Sigmoid colon (tissue), 7 donors: ENCODE measurements around the gene TRAM2. TPM values are rescaled to one million over a fixed set of nuclear protein-coding genes. Genes with fewer than 3 reads are reported as not detected.

Experiments
- DNase-seq: peaks from one replicate; pipeline ENCODE4 v3.0.0-alpha.2; 2019
- H3K27ac ChIP-seq, 4 donors: fragments of 200-600 bp; sonication (generic); one replicate each; pipeline ENCODE4 v1.5.1; 2016 to 2019; ENCODE audit warnings: mild to moderate bottlenecking in 1 of 4
- H3K27me3 ChIP-seq, 3 donors: fragments of 200-600 bp; sonication (generic); one replicate each; pipeline ENCODE4 v1.5.1; 2019; ENCODE audit warnings: mild to moderate bottlenecking in 1 of 3
- H3K36me3 ChIP-seq, 4 donors: fragments of 200-600 bp; sonication (generic); one replicate each; pipeline ENCODE4 v1.5.1; 2016 to 2019
- H3K4me1 ChIP-seq, 4 donors: fragments of 200-600 bp; sonication (generic); one replicate each; pipeline ENCODE4 v1.5.1; 2017 to 2019
- H3K4me3 ChIP-seq, 4 donors: fragments of 200-600 bp; sonication (generic); one replicate each; pipeline ENCODE4 v1.5.1; 2017 to 2019; ENCODE audit warnings: mild to moderate bottlenecking in 2 of 4, moderate library complexity in 1 of 4
- H3K9me3 ChIP-seq, 4 donors: fragments of 200-600 bp in 3 of 4; sonication (generic) in 3 of 4; one replicate each; pipeline versions ENCODE4 v1.5.1 to v1.6.1; 2013 to 2019
- CTCF ChIP-seq, 4 experiments: fragments of 450-650 bp in 3 of 4; fragments of 200-600 bp in 1 of 4; IDR thresholded peaks; one replicate each; pipeline ENCODE4 v1.5.1; 2016 to 2019; ENCODE audit warnings: antibody characterized with exemption in 4 of 4, mild to moderate bottlenecking in 3 of 4, moderate library complexity in 2 of 4
- EP300 ChIP-seq, 4 donors: sonication (generic); formaldehyde crosslinking; IDR thresholded peaks; one replicate each; pipeline ENCODE4 v1.6.1; 2017; ENCODE audit warnings: antibody characterized with exemption in 4 of 4
- POLR2A ChIP-seq, 2 donors: fragments of 450-650 bp; IDR thresholded peaks; one replicate each; pipeline ENCODE4 v1.6.1; 2016; ENCODE audit warnings: antibody characterized with exemption in 2 of 2, mild to moderate bottlenecking in 2 of 2, moderate library complexity in 2 of 2
- POLR2AphosphoS5 ChIP-seq, 4 donors: sonication (generic); formaldehyde crosslinking; IDR thresholded peaks; one replicate each; pipeline ENCODE4 v1.6.1; 2017; ENCODE audit warnings: antibody characterized with exemption in 4 of 4
- WGBS, 2 donors: extraction: QIAGEN DNeasy Blood & Tissue Kit; methylation state at CpG; one replicate each; pipeline ENCODE4 v1.1.7; 2013; 5-methylcytosine and 5-hydroxymethylcytosine counted together
- intact Hi-C: fragments of 100-400 bp; cut with DNase I; formaldehyde crosslinking; loops from one replicate; pipeline ENCODE4 v1.15.1; 2023
- polyA plus RNA-seq, 3 donors: library from polyadenylated mRNA; stranded (reverse); fragments of 200-250 nt; gene quantifications; one replicate each; pipeline ENCODE4 v1.2.3, GENCODE V29; 2013
- total RNA-seq, 4 donors: library from RNA; depleted of rRNA; stranded (reverse); fragments of >200 nt; gene quantifications; one replicate each; pipeline ENCODE4 v1.1.0, GENCODE V29; 2016
- donor health status: healthy with polysubstance abuse.
- donor health status: Bipolar disorder and iron deficiency.
- donor health status: healthy.

Gene TRAM2
- total and polyA plus RNA-seq, 7 donors: 1.8 to 15.0 (median 10.7) TPM

- intact Hi-C loops: loop anchor here (5.0 kb wide), 1 partner anchor 148 kb away; no protein-coding TSS in a partner anchor
- H3K27me3 ChIP-seq: no peaks in the 10 kb centered on the region
- no peaks in the 10 kb centered on the region for H3K9me3 ChIP-seq
- H3K36me3 ChIP-seq: peaks cover 0 to 4% (median 1%) of the 10 kb centered on the region in 4 donors
- WGBS, 2 donors: 71 to 81% methylated on average over 7 of the region's 7 CpGs
- peak overlapping the region; percentile 78 to 93 (median 88) for H3K27ac ChIP-seq
- peak; percentile 85 for DNase-seq
- TF ChIP-seq POLR2AphosphoS5 (IDR thresholded peaks at IDR 0.05) (peak; percentile 38 to 51 (median 44)), POLR2A (IDR thresholded peaks at IDR 0.05) (no peak), EP300 (IDR thresholded peaks at IDR 0.05) (no peak), CTCF (IDR thresholded peaks at IDR 0.05) (no peak)
- peaks cover 0 to 82% (median 73%) of the 10 kb centered on the region in 4 donors for H3K4me1 ChIP-seq
- no peak overlapping the region for H3K4me3 ChIP-seq
Observed at GRCh38 chr6:52514514-52514913, 62.3 kb downstream of the TRAM2 start.

- TF ChIP-seq EP300 (IDR thresholded peaks at IDR 0.05): no peak
- TF ChIP-seq POLR2AphosphoS5 (IDR thresholded peaks at IDR 0.05): no peak
- no peak for TF ChIP-seq POLR2A (IDR thresholded peaks at IDR 0.05)
- no peak for TF ChIP-seq CTCF (IDR thresholded peaks at IDR 0.05)
- intact Hi-C loops: loop anchor here (5.0 kb wide), 1 partner anchor 148 kb away; no protein-coding TSS in a partner anchor
- 94 to 95% methylated on average over 4 of the region's 4 CpGs for WGBS, 2 donors
Observed at GRCh38 chr6:52513896-52514295, 63.0 kb downstream of the TRAM2 start.

GRCh38 chr6:52513464-52513863 lies 63.4 kb downstream of the TRAM2 start:
- WGBS, 2 donors: 71 to 80% methylated on average over 2 of the region's 2 CpGs
- Histone ChIP-seq H3K9me3 (no peaks in the 10 kb centered on the region), H3K36me3 (peaks cover 7 to 14% (median 11%) of the 10 kb centered on the region in 4 donors), H3K27ac (peak overlapping the region; percentile 78 to 93 (median 88)), H3K4me3 (no peak overlapping the region), H3K27me3 (no peaks in the 10 kb centered on the region), H3K4me1 (peaks cover 0 to 72% (median 66%) of the 10 kb centered on the region in 4 donors)
- DNase-seq: no peak
- no peak for TF ChIP-seq CTCF (IDR thresholded peaks at IDR 0.05)
- TF ChIP-seq POLR2AphosphoS5 (IDR thresholded peaks at IDR 0.05): no peak
- TF ChIP-seq POLR2A (IDR thresholded peaks at IDR 0.05): no peak
- TF ChIP-seq EP300 (IDR thresholded peaks at IDR 0.05): no peak
- intact Hi-C loops: loop anchor here (5.0 kb wide), 1 partner anchor 149 kb away; no protein-coding TSS in a partner anchor

More at GRCh38 chr6:52513896-52514295, 63.0 kb downstream of the TRAM2 start:
- DNase-seq: no peak
- peaks cover 6 to 10% (median 8%) of the 10 kb centered on the region in 4 donors for H3K36me3 ChIP-seq
- peaks cover 0 to 77% (median 70%) of the 10 kb centered on the region in 4 donors for H3K4me1 ChIP-seq
- H3K27ac ChIP-seq: peak overlapping the region; percentile 78 to 93 (median 88)
- H3K9me3 ChIP-seq: no peaks in the 10 kb centered on the region
- no peaks in the 10 kb centered on the region for H3K27me3 ChIP-seq
- no peak overlapping the region for H3K4me3 ChIP-seq

GRCh38 chr6:52512199-52512598 lies 64.7 kb downstream of the TRAM2 start:
- intact Hi-C loops: loop anchor here (5.0 kb wide), 1 partner anchor 150 kb away; no protein-coding TSS in a partner anchor
- H3K27ac ChIP-seq: peak overlapping the region; percentile 78 to 93 (median 88)
- 73 to 80% methylated on average over 4 of the region's 4 CpGs for WGBS, 2 donors
- H3K4me1 ChIP-seq: peaks cover 0 to 60% (median 55%) of the 10 kb centered on the region in 4 donors
- DNase-seq: peak; percentile 89
- no peaks in the 10 kb centered on the region for H3K27me3 ChIP-seq
- TF ChIP-seq POLR2AphosphoS5 (IDR thresholded peaks at IDR 0.05): peak in 3 of 4 donors; percentile 36 to 48 (median 45)
- no peak for TF ChIP-seq EP300 (IDR thresholded peaks at IDR 0.05)
- no peak for TF ChIP-seq POLR2A (IDR thresholded peaks at IDR 0.05)
- no peak overlapping the region for H3K4me3 ChIP-seq
- no peaks in the 10 kb centered on the region for H3K9me3 ChIP-seq
- H3K36me3 ChIP-seq: peaks cover 7 to 27% (median 16%) of the 10 kb centered on the region in 4 donors

- H3K4me3 ChIP-seq: no peak overlapping the region
- intact Hi-C loops: loop anchor here (5.0 kb wide), 1 partner anchor 151 kb away; no protein-coding TSS in a partner anchor
- peak overlapping the region; percentile 78 to 93 (median 88) for H3K27ac ChIP-seq
- no peaks in the 10 kb centered on the region for H3K9me3 ChIP-seq
- no peaks in the 10 kb centered on the region for H3K27me3 ChIP-seq
- peaks cover 7 to 32% (median 19%) of the 10 kb centered on the region in 4 donors for H3K36me3 ChIP-seq
- no peak for DNase-seq
- 83 to 90% methylated on average over 12 of the region's 12 CpGs for WGBS, 2 donors
- peaks cover 0 to 54% (median 50%) of the 10 kb centered on the region in 4 donors for H3K4me1 ChIP-seq
- no peak for TF ChIP-seq POLR2AphosphoS5 (IDR thresholded peaks at IDR 0.05)
- TF ChIP-seq CTCF (IDR thresholded peaks at IDR 0.05): no peak
Observed at GRCh38 chr6:52511572-52512151, 65.2 kb downstream of the TRAM2 start.
